HL-60 (cell line): ENCODE results near the gene PCDHB4.

ENCODE experiments used
- CTCF ChIP-seq: IDR thresholded peaks from one replicate; pipeline ENCODE4 v1.5.1; 2011; ENCODE audit warnings: low read length, control low read depth, inconsistent platforms; ENCODE audit not compliant: insufficient read depth
- POLR2AphosphoS5 ChIP-seq: IDR thresholded peaks from 2 replicates; pipeline ENCODE4 v1.6.1; 2012; ENCODE audit warnings: low read depth
- REST ChIP-seq: IDR thresholded peaks from 2 replicates; pipeline ENCODE4 v1.6.1; 2012; ENCODE audit warnings: low read depth; ENCODE audit not compliant: insufficient replicate concordance
- SPI1 ChIP-seq: IDR thresholded peaks from 2 replicates; pipeline ENCODE4 v1.6.1; 2012; ENCODE audit warnings: low read depth, mild to moderate bottlenecking, borderline replicate concordance

- TF ChIP-seq POLR2AphosphoS5 (no peak), REST (no peak), CTCF (no peak), SPI1 (no peak)
Observed at GRCh38 chr5:141150224-141150992, 28.8 kb downstream of the PCDHB4 start.
